Glutamatergic neuron (in vitro differentiated cells): ENCODE measurements around the gene ZFYVE28. TPM values are rescaled to one million over a fixed set of nuclear protein-coding genes. Genes with fewer than 3 reads are reported as not detected.

Experiments
- DNase-seq: peaks from one replicate; pipeline ENCODE4 v3.0.0; 2022
- H3K27ac Mint-ChIP-seq: one replicate; pipeline ENCODE4 v1.8.0; 2020; ENCODE audit warnings: mild to moderate bottlenecking, mixed read lengths, inconsistent platforms; ENCODE audit not compliant: unreplicated experiment
- H3K27me3 Mint-ChIP-seq: one replicate; pipeline ENCODE4 v1.8.0; 2020; ENCODE audit warnings: mild to moderate bottlenecking, moderate library complexity, mixed read lengths, inconsistent platforms; ENCODE audit not compliant: unreplicated experiment
- H3K36me3 Mint-ChIP-seq: one replicate; pipeline ENCODE4 v1.8.0; 2020; ENCODE audit warnings: mild to moderate bottlenecking, mixed read lengths, inconsistent platforms; ENCODE audit not compliant: unreplicated experiment
- H3K4me1 Mint-ChIP-seq: one replicate; pipeline ENCODE4 v1.8.0; 2020; ENCODE audit warnings: mild to moderate bottlenecking, low read depth, mixed read lengths, inconsistent platforms; ENCODE audit not compliant: unreplicated experiment
- H3K4me3 Mint-ChIP-seq: one replicate; pipeline ENCODE4 v1.8.0; 2020; ENCODE audit warnings: mild to moderate bottlenecking, mixed read lengths, inconsistent platforms; ENCODE audit not compliant: unreplicated experiment
- H3K9me3 Mint-ChIP-seq: one replicate; pipeline ENCODE4 v1.8.0; 2020; ENCODE audit warnings: mild to moderate bottlenecking, moderate library complexity, mixed read lengths, inconsistent platforms; ENCODE audit not compliant: unreplicated experiment
- CTCF ChIP-seq: fragments of 200-600 bp; sonication (generic); IDR thresholded peaks from one replicate; pipeline ENCODE4 v1.5.0; 2021; ENCODE audit not compliant: partially characterized antibody, unreplicated experiment
- total RNA-seq: library from RNA; stranded (reverse); fragmentation: NEBNext Ultra II Directional; extraction: Animal tissue kit (Norgen Biotek cat#: 25700); gene quantifications from one replicate; pipeline ENCODE4 v1.2.1, GENCODE V29; 2021; ENCODE audit not compliant: unreplicated experiment

ZFYVE28 gene
- total RNA-seq, 1 donor from 2014 or later: 4.8 TPM

- Mint-ChIP-seq H3K27ac (no peak overlapping the region), H3K4me1 (peaks cover 17% of the 10 kb centered on the region), H3K9me3 (peaks cover 4% of the 10 kb centered on the region), H3K27me3 (no peaks in the 10 kb centered on the region), H3K4me3 (no peak overlapping the region), H3K36me3 (peaks cover 9% of the 10 kb centered on the region)
- DNase-seq: peak; percentile 12
- no peak for TF ChIP-seq CTCF
Measured at GRCh38 chr4:2258091-2259035, 160.1 kb downstream of the ZFYVE28 start.

- Mint-ChIP-seq H3K4me3 (peak overlapping the region; percentile 49), H3K4me1 (peaks cover 15% of the 10 kb centered on the region), H3K27me3 (peaks cover 4% of the 10 kb centered on the region), H3K27ac (no peak overlapping the region), H3K36me3 (peaks cover 9% of the 10 kb centered on the region), H3K9me3 (peaks cover 6% of the 10 kb centered on the region)
- no peak for TF ChIP-seq CTCF
- DNase-seq: peak; percentile 14
Measured at GRCh38 chr4:2257361-2258081, 160.9 kb downstream of the ZFYVE28 start.

- no peak for DNase-seq
- H3K4me1 Mint-ChIP-seq: peaks cover 15% of the 10 kb centered on the region
- no peak overlapping the region for H3K4me3 Mint-ChIP-seq
- no peak for TF ChIP-seq CTCF
- peaks cover 4% of the 10 kb centered on the region for H3K27me3 Mint-ChIP-seq
- no peak overlapping the region for H3K27ac Mint-ChIP-seq
- peaks cover 6% of the 10 kb centered on the region for H3K9me3 Mint-ChIP-seq
- peaks cover 9% of the 10 kb centered on the region for H3K36me3 Mint-ChIP-seq
Measured at GRCh38 chr4:2256781-2257191, 161.7 kb downstream of the ZFYVE28 start.

- H3K27ac Mint-ChIP-seq: no peak overlapping the region
- DNase-seq: peak; percentile 12
- H3K36me3 Mint-ChIP-seq: peaks cover 9% of the 10 kb centered on the region
- H3K4me1 Mint-ChIP-seq: peaks cover 15% of the 10 kb centered on the region
- no peak for TF ChIP-seq CTCF
- H3K27me3 Mint-ChIP-seq: peaks cover 4% of the 10 kb centered on the region
- H3K4me3 Mint-ChIP-seq: no peak overlapping the region
- H3K9me3 Mint-ChIP-seq: peaks cover 6% of the 10 kb centered on the region
Measured at GRCh38 chr4:2256156-2256731, 162.2 kb downstream of the ZFYVE28 start.
